Cortex of kidney (tissue), 1 donor: ENCODE measurements around the gene ME2.
"Not testable (repeated sequence)": the region's sequence is repeated elsewhere in the genome, so short reads cannot be mapped to it uniquely, and the experiment has no call there.

Source experiments
- DNase-seq: peaks from one replicate; lab custom pipeline; 2025; lab: John Stamatoyannopoulos, UW

The ME2 gene

DNA sequence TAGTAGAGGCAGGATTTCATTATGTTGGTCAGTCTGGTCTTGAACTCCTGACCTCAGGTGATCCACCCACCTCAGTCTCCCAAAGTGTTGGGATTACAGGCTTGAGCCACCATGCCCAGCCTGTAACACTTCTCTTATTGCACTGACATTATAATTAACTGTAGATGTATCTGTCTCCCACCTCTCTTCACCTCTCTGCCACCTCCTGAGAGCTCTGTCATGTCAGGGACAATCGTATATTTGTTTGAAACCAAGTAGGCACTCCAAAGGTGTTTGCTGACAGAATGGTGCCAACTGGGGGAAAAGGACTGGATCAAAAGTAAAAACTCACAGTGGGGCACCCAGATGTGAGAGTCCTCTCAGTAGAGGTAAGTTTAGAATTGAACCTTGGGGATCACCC lies 17.3 kb upstream of the ME2 start:
- DNase-seq = no peak

DNA sequence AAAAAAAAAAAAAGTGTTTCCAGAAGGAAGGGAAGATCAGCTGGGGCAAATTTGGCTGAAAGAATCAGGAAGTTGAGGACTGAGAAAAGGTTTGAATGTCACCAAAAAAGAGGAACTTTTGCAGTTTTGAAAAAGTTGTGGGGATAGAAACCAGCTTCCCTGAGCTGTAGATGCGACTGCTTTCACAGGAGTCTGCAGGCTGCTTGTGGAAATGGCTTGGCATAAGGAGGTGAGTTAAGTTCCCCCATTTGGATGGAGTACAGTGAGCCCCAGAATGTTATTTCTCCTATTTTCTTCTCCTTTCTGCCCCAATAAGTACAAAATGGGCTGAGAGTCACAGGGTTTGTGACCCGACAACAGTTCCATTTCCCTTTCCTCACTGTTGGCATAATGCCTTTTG lies 16.5 kb upstream of the ME2 start:
- no peak for DNase-seq

- no peak for DNase-seq
Observed at GRCh38 chr18:50863840-50864375, 15.0 kb upstream of the ME2 start.

DNA sequence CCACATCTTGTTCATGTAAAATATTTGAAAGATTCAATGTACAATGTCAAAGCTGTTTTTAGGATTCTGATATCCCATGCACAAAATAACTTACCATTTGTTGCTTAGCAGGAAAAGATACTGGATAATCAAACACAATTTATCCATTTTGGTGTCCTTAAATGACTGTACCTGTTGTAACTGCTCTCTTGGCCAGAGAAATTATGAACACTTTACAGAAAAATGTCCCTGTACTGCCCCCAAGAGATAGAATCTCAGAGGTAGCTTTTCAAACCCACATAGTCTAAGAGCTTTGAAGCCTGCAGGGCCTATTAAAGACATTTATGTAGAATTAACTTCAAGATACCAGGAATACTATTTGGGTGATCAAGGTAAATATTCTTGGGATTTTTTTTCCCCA lies 12.2 kb upstream of the ME2 start:
- DNase-seq = no peak

- DNase-seq = no peak
Observed at GRCh38 chr18:50869150-50869549, 9.8 kb upstream of the ME2 start.

DNA sequence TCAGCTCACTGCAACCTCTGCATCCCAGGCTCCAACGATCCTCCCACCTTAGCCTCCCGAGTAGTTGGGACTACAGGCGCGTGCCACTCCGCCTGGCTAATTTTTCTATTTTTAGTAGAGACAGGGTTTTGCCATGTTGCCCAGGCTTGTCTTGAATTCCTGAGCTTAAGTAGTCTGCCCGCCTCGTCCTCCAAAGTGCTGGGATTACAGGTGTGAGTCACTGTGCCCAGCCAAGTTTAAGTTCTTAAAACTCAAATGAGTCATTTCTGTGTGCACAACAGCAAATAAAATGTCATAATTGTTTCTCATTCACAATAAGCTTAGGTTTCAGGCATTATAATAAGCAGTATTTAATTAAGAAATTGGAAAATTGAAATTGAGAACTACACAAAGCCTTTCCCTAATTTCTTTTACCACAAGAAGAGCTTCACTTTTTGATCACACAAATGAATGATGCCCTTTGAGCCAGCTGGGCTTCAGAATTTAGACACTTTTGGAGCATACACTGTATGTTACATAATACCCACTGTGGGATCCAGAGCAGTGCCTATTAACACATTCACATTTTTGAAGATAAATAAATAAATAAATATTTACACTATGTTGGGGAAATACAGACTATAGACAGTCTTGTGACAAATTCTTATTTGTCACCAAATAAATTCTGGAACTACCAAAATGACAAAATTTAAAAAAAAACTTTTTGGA lies 8.6 kb upstream of the ME2 start:
- no peak for DNase-seq

DNA sequence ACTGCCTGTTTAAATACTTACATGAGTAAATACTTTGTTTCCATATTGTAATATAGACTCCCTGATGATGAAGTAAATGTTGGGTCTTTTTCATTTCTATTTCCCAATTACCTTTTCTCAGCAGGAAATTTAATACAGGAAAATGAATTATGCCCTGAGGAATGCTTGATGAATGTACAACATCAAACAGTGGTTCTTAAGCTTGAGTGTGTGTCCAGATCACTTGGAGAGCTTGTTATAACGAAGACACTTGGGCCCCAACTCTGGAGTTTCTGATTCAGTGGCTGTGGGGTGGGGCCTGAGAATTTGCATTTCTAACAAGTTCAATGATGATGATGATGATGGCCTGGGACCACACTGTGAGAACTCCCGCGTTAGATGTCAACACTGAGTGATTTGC lies 7.1 kb upstream of the ME2 start:
- no peak for DNase-seq

DNA sequence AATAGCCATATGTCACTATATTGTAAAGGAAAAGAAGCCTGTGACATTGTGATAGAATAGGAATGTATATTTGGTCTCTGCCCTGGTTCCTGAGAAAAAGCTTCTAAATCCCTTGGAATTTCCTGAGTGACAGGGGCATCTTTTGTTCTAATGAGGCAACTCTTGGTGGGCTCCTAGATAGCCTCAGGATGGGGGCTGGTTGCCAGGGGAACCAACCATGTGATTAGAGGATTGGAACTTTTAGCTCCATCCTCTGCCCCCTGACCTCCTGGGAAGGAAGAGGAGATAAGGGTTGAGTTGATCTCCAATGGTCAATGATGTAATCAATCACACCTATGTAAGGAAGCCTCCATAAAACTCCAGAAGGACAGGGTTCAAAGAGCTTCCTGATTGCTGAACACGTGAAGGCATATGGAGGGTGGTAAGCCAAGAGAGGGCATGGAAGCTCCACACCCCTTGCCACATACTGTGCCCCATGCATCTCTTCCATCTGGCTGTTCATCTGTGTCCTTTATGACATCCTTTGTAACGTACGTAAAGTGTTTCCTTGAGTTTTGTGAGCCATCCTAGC lies 2.9 kb upstream of the ME2 start:
- no peak for DNase-seq

DNA sequence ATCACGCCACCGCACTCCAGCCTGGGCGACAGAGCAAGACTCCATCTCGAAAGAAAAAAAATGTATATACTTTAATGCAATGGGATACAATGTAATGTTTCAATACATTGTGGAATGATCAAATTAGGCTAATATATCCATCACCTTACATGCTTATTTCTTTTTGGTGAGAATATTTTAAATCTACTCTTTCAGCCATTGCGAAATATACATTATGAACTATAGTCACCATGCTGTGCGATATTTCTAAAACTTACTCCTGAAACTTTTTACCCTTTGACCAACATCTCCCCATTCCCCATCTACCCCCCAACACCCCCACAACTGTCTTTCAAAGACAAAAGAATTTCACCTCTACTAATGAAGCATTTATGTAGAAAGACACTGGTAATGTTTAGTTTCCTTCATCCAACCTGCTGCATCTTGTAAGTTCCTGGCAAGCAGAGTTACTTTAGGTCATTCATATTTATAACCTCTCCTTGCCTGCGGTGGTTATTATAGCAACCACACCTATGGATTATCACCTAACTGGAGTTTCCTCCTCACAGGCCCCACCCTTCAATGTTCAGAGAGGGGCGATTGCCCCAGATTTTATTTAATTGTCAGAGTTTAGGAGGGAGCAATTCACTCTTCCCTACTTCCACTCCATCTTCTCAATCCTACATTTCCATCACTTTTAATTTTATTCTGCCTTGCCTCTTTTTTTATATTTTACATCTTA lies 1.2 kb upstream of the ME2 start:
- no peak for DNase-seq

DNA sequence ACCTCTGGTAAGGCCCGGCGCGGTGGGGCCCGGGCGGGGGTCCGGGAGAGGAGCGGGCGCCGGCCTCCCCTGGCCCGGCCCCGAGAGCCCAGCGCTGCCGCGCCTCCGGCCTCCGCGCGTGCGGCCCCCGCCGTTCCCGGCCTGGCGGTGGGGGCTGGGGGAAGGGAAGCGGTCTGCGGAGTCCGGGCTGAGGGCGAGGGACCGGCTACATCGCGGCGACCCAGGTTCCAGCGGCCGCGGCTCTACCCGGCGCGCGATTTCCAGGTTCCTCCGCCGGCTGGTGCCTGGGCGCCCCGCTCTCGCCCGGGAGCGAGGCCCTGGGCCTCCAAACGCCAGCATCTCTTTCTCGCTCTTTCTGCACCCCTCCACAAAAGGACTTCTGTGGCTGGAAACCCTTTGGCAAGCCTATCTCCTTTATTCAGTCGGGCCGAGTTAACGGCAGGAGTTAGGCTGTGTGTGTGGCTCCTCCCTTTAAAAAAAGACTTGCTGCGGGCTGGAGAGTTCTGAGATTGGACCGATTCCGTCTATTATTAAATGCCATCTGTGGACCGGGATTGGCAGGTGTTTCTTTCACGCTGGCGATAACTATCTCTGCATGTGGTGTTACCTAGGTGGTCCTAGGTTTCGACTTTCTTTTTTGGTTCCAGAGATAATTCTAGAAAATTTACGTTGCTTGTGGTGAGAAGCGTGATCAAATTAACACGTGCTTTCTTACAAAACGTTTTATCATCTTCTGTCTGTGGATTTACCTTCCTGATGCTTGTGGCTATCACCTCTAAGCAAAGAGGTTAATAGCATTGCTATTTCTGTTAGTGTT lies 592 bp downstream of the ME2 start:
- no peak for DNase-seq

GRCh38 chr18:50880119-50880465 lies 1.2 kb downstream of the ME2 start:
- DNase-seq = no peak

DNA sequence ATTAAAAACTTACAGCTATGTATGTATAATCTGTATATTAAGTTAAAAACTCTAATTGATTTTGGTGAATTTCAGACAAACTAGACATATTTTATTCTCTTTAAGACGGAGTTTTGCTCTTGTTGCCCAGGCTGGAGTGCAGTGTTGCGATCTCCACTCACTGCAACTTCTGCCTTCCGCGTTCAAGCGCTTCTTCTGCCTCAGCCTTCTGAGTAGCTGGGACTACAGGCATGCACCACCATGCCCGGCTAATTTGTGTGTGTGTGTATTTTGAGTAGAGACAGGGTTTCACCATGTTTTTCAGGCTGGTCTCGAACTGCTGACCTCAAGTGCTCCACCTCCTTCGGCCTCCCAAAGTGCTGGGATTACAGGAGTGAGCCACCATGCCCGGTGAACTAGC lies 2.0 kb downstream of the ME2 start:
- DNase-seq = not testable (repeated sequence)

GRCh38 chr18:50886929-50887328 lies 8.0 kb downstream of the ME2 start:
- DNase-seq = no peak

GRCh38 chr18:50895350-50896045 lies 16.6 kb downstream of the ME2 start:
- DNase-seq = no peak

- no peak for DNase-seq
Observed at GRCh38 chr18:50896093-50896492, 17.2 kb downstream of the ME2 start.

DNA sequence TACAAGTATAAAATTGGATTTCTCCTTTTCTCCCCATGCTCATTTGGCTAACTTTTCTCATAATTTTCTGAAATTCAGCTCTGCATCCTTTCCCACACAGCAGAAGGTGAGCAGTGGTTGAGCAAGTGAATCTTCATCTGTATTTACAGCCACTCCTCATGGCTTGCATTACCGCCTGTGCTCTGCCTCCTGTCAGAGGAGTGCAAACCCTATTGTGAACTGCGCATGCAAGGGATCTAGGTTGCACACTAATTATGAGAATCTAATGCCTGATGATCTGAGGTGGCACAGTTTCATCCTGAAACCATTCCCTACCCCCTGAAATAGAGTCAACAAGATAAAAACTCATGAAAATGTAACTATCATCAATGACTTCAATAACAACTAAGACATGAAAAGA lies 20.0 kb downstream of the ME2 start:
- no peak for DNase-seq

DNA sequence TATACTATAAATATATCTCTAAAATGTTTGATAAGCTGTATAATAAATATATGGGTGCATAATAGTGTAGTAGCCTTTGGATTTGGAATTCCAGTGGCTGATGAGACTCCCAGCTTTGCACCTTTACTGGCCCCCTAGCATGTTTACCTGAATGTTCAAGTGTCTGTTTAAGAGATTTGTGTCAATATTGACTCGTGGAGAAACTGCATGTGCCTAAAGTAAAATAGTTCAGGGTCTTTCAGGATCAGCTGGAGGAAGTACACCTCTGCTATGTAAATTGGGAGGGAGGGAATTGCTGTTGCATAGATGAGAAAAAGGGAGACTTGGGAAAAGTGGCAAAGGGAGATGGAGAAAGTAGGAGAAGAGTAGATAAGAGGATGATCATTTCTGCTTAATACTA lies 23.9 kb downstream of the ME2 start:
- no peak for DNase-seq

DNA sequence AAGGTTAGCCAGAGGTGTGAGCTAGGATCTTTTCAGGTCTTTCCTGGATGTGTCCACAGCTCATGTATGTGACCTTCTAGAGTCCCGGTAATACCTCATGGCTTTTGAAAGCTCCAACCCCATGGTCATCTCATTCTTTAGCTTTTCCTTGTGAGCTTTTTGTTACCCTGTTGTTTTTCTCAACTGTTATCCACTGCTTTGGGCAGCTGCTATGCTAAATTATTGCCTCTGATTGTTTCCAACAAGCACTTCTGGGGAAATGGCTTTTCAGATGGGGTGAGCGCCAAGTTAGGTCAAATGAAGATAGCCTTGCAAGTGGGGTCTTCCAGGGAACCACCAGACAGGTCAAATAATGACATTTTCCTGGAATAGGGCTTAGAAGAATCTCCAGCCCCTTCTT lies 27.9 kb downstream of the ME2 start:
- DNase-seq = no peak

GRCh38 chr18:50909261-50909660 lies 30.3 kb downstream of the ME2 start:
- no peak for DNase-seq

- DNase-seq = no peak
Observed at GRCh38 chr18:50911006-50911405, 32.1 kb downstream of the ME2 start.

DNA sequence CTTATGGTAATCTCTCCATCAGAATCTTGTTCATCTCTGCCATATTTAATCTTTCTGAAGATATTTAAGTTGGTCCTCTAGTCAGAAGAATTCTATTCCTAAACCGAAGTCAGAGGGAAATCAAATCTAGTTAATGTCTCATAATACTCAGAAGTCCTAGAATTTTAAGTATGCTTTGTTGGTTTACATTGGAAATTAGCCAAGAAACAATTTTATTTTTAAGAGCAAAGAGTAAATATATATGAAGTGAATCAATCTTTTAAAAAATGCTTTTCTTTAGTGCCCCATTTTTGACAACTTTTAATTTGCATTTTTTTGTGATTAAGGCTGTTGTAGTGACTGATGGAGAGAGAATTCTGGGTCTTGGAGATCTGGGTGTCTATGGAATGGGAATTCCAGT lies 38.1 kb downstream of the ME2 start:
- DNase-seq = no peak

GRCh38 chr18:50918153-50918552 lies 39.2 kb downstream of the ME2 start:
- no peak for DNase-seq
